ENCODE measurements around the gene MGAT4C.
"Not testable (repeated sequence)": the region's sequence is repeated elsewhere in the genome, so short reads cannot be mapped to it uniquely, and the experiment has no call there.

MGAT4C gene

DNA sequence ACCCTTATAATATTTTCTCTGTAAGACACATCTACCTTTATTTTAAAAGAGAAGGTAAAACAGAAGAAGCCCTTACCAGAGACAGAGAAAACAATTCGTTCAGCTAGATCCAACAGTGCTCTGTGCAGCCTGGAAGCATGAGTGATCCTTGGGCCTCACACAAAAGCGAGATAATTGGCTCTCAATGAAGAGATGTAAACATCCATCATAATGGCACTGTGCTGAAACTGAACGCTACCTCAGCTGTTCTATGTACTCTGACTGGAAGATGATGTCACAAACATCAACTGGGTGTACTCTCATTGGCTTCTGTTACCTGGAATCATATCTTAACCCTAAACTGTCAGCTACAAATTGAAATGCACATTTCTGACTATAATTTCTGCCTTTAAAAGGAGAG lies at the start of gene MGAT4C:
Gene MGAT4C, minus strand, starts transcription at position 229 of the 400 bp plus-strand sequence.
- no peak for DNase-seq

DNA sequence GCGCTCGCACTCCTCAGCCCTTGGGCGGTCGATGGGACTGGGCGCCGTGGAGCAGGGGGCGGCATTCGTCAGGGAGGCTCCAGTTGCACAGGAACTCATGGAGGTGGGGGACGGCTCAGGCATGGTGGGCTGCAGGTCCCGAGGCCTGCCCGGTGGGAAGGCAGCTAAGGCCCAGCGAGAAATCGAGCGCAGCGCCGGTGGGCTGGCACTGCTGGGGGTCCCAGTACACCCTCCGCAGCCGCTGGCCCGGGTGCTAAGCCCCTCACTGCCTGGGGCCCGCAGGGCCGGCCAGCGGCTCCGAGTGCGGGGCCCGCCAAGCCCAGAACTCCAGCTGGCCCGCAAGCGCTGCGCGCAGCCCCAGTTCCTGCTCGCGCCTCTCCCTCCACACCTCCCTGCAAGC lies 40.2 kb upstream of the MGAT4C start:
- not testable (repeated sequence) for DNase-seq

DNA sequence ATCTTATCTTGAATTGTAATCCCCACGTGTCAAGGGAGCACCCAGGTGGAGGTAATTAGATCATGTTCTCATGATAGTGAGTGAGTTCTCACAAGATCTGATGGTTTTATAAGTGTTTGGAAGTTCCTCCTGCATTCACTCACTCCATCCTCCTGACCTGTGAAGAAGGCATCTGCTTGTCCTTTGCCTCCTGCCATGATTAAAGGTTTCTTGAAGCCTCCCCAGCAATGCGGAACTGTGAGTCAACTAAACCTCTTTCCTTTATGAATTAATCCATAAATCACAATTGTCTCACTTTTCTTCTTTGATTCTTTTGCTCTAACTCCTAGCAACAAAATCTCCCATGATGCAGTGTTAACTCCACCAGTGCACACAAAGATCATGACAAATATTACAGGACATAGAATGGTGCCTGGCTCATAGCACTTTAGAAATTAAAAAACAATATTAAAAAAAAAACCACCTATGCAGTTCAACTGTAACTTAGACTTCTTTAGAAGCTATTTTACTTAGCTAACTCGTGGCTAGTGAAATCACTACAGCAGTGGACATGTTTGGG lies 37.6 kb upstream of the MGAT4C start:
- DNase-seq, result no peak

GRCh38 chr12:86292480-86292879 lies 36.3 kb upstream of the MGAT4C start:
- DNase-seq, result no peak

GRCh38 chr12:86290615-86291014 lies 34.4 kb upstream of the MGAT4C start:
- DNase-seq, result no peak

DNA sequence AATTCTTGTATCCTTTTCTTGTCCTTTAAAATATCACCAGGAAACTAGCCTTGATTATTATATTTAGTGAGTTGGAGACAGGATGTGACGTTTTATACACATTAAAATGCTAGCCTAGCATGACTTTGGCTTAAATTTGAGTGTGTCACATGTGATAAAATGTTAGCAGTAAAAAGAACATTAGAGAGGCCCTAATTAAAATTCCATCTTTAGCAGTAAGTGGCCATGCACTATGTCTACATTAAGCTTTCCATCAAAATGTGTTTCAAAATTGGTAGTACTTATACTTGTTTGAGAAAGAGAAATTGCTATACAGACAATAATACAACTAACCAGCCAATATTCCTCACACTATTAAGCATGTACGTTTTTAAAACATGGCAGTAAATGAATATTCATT lies 29.9 kb upstream of the MGAT4C start:
- no peak for DNase-seq

DNA sequence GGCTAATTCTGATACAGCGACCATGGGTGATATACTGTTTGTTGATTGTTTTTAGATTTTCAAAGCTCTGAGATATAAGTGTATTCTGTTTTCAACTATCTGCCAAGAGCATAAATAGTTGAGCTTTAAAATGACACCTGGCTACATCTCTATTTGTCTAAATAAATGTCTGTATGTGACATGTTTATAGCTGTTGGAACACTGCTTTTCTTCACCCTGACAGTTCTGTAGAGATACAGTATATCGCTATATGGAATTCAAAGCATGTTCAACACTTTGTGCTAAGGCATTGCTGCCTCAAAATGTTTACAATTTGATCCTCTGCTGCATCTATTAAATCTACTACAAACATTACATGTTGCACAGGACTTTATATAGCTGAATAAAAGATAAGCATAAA lies 27.4 kb upstream of the MGAT4C start:
- no peak for DNase-seq

GRCh38 chr12:86275356-86275755 lies 19.2 kb upstream of the MGAT4C start:
- DNase-seq, result no peak

- DNase-seq, result no peak
Measured at GRCh38 chr12:86265329-86265695, 9.1 kb upstream of the MGAT4C start.

GRCh38 chr12:86264451-86265328 lies 8.5 kb upstream of the MGAT4C start:
- DNase-seq, result no peak

- DNase-seq, result no peak
Measured at GRCh38 chr12:86261578-86261977, 5.4 kb upstream of the MGAT4C start.

GRCh38 chr12:86261142-86261541 lies 5.0 kb upstream of the MGAT4C start:
- DNase-seq, result no peak

- DNase-seq, result no peak
Measured at GRCh38 chr12:86260183-86260582, 4.0 kb upstream of the MGAT4C start.

GRCh38 chr12:86257134-86257533 lies 943 bp upstream of the MGAT4C start:
- DNase-seq, result no peak

DNA sequence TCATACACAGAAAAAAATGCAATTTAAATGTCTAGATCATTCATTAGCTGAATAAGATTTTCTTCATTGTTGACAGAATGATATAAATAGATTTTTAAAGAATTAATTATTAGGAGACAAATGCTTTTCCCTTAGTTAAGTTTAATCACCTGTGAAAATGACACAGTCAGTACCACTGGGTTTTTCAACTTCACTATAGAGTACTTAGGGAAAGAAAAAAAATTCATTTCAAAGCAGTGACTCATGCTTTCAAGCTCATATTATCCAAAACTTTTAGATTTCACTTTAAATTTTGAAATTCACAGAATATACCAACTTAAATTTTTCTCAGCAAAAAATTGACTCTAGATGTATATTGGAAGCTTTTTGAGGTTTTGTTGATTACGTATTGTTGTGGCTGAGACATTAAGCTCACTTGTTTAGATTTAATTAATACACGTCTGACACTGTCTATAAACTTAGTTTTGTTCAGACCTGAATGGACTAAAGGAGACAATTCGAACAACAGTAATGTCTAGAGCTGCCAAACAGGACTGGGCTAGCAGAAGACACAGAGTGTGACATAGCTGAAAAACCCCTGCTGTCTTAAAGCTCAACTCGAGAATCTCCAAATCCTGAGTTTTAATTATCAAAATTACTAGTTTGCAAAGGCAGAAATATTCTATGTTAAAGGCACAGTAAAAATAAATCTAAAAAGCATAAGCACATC lies 1.6 kb downstream of the MGAT4C start:
- no peak for DNase-seq

- no peak for DNase-seq
Measured at GRCh38 chr12:86249851-86250250, 6.3 kb downstream of the MGAT4C start.

GRCh38 chr12:86249276-86249675 lies 6.9 kb downstream of the MGAT4C start:
- DNase-seq, result no peak

DNA sequence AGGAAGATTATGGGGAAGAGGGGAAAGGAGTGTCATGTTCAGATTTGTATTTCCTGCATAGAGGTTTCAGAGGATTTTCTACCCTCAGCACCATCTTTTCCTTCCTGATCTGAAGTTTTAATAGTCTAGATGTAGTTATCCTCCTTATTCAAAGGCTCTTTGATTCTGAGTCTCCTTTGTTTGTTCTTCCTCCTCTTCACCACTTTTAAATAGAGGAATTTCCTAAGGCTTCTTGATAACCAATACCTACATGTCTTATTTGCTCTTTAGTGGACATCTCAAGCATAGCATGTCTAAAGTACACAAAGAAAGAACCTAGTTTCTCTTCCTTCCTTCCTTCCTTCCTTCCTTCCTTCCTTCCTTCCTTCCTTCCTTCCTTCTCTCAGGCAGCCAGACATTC lies 8.3 kb downstream of the MGAT4C start:
- no peak for DNase-seq

DNA sequence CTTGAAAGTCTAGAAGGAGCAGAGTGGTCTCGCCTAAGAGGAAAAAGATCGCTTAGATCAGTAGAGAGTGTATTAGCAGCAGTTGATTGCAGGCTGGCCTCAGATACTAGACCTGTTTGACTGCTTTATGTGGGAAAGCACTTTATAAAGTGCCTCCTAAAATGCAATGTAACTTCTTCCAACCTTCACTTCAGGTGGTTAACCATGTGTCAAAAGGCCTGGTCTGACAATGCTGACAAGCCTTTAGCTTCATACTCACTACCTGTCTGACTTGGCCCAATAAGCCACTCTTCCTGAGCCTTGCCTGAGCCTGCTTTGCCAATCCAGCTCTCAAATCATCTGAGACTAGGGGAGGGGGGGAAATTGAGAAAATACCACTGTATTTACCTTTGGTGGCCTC lies 14.6 kb downstream of the MGAT4C start:
- DNase-seq, result no peak

DNA sequence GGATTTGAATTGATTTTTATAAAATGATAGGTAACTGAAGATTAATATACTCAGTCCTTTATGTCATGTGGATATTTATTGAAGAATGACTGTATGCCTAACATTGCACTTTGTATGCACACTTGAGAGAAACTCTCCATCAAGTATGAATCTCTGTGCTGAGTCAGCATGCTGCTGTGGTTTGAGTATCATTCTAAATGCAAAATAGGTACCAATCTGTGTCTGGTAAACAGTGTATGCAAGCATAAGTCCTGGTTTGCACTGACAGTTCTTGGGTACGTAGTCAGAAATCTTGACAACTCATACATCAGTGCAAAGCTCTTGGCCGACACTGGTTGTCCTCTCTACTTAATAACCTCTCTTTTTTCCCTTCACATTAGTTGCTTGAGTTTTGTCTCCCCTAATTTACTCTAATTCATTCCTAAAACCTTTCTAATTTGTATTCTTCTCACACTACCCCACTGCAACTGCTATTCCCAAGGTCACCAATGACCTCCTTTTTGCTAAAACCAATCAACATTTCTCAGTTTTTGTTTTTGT lies 21.8 kb downstream of the MGAT4C start:
- no peak for DNase-seq

- DNase-seq, result no peak
Measured at GRCh38 chr12:86233126-86233525, 23.1 kb downstream of the MGAT4C start.

GRCh38 chr12:86230516-86231146 lies 25.6 kb downstream of the MGAT4C start:
- DNase-seq, result no peak

GRCh38 chr12:86229772-86230171 lies 26.4 kb downstream of the MGAT4C start:
- DNase-seq, result no peak
